Testis (tissue), 2 donors: ENCODE results near the gene ZNF423.

Source experiments
- POLR2A ChIP-seq: fragments of 450-650 bp; IDR thresholded peaks from one replicate; pipeline ENCODE4 v1.6.1; 2017; ENCODE audit warnings: antibody characterized with exemption, mild to moderate bottlenecking, moderate library complexity
- TF ChIP-seq, protein P1 (sequence below), 3 experiments: fragments of 450-650 bp in 2 of 3; fragments of 200-600 bp in 1 of 3; sonication (generic) in 1 of 3; IDR thresholded peaks; one replicate each; pipeline ENCODE4 v1.5.1; 2016 to 2019; ENCODE audit warnings: antibody characterized with exemption in 3 of 3, mild to moderate bottlenecking in 2 of 3, moderate library complexity in 1 of 3

DNA sequence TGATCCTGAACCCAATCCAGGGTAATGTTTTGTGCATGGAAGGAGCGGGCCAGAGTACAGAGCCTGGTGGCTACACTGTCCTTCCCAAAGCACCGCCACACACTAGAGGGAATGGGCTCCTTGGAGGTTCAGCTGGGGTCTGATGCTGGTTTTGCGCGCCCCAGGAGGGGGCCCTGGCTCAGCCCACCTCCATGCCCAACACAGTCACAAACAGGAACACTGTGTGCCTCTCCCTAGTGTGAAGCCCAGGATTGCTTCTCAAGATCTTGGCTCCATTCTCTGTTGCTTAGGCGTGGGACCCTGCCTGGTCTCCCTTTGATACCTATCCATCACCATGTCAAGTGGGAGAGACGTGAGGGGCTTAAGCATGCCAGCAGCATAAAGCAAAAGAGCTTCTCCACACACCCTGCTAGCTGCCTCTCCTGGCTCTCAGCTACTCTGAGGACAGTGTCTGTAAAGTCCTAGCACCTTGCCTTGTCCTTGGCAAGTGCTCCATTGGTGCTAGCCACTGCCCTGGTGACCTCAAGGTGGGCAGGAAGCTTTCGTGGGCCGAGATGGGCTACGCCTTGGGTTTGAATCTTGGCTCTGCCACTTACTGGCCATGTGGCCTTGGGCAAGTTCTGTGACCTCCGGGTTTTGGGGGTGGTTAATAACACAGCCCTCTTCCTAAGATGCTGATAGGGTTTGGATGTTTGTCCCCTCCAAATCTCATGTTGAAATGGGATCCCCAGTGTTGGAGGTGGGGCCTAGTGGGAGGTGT, 360.1 kb downstream of the ZNF423 start:
- no peak for TF ChIP-seq POLR2A
- TF ChIP-seq, protein P1, sequence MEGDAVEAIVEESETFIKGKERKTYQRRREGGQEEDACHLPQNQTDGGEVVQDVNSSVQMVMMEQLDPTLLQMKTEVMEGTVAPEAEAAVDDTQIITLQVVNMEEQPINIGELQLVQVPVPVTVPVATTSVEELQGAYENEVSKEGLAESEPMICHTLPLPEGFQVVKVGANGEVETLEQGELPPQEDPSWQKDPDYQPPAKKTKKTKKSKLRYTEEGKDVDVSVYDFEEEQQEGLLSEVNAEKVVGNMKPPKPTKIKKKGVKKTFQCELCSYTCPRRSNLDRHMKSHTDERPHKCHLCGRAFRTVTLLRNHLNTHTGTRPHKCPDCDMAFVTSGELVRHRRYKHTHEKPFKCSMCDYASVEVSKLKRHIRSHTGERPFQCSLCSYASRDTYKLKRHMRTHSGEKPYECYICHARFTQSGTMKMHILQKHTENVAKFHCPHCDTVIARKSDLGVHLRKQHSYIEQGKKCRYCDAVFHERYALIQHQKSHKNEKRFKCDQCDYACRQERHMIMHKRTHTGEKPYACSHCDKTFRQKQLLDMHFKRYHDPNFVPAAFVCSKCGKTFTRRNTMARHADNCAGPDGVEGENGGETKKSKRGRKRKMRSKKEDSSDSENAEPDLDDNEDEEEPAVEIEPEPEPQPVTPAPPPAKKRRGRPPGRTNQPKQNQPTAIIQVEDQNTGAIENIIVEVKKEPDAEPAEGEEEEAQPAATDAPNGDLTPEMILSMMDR (IDR thresholded peaks at IDR 0.05): no peak
